IPS-NIHi7 (cell line): ENCODE measurements around the gene FARSB.

Experiments
- DNase-seq: peaks from one replicate; pipeline ENCODE4 v3.0.0; 2012; ENCODE audit warnings: mixed read lengths; ENCODE audit errors: extremely low spot score

Gene FARSB

DNA sequence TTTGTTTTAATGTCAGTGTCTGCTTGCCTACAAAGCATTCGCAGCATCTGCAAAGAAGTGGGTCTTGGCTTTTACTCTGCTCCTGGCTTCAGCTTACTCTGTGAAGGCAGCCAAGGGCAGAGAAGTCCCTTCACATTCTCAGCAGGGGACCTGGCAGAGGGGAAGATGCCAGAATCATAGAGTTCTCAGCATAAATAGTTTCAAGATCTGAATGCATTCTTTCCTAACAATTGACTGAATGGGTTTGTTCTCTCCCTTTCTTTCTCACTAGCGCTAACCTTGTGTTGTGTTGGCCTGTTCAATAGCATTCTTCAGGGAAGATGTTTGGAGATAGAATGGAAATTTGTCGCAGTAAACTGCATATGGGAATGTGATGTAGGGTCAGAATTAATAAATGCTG lies 106.9 kb downstream of the FARSB start:
- no peak for DNase-seq

DNA sequence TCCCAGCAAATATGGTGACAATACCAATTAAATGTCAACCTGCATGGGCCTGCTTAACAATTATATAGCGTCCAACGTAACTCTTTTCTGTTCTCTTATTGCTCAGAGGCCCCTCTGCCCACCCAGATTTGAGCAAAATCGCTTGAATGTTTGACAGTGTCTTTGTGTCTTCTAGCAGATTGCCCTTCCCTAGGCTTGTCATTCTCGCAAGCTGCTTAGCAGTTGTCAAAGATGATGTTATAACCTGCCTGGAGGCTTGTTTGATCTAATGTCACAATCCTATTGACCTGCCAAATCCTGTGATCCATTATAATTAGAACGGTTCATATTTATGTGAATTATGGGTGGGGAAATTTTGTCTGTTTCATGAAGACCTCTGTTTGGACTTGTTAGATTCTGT lies 108.8 kb downstream of the FARSB start:
- DNase-seq = no peak

DNA sequence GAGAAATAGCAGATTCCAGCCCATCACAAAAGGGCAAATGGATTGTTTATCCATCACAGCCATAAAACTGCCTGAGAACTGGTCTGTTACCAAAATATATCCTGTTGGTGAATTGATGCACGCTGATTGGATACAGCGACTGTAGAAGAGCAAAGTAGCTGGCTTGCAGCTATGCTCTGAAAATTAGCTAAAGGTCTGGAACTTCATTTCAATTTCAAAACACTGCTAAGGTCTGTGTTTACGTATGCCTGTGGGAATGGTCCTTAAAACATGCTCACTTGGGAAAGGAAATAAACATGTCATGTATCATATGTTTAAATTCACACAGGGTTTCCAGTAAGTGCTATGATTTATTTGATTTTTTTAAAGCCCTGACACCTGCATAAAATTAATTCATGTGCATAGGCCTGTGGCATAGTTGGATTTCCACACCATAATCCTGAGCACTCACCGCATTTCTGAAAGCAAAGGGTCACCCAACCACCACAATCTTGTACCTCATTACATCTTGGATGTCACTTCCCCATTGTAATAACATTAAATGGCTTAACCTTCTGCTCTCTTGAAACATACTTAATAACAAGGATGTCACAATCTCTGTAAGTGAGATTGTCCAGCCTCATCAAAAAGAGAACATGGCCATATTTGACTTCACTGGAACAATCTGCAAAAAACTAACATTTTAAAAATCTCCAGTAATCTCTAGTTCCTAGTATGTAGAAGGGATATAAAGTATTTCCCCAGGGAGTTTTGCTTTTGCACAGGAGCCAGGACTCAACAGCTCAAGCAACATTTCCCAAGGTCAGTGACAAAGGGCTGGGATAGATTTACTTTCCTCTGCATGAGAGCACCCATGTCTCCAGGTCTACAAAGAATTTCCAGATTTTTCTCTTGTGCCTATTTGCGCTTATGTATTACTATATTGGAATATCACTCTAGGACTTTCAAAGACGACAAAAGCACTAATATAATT lies 109.8 kb downstream of the FARSB start:
- no peak for DNase-seq

DNA sequence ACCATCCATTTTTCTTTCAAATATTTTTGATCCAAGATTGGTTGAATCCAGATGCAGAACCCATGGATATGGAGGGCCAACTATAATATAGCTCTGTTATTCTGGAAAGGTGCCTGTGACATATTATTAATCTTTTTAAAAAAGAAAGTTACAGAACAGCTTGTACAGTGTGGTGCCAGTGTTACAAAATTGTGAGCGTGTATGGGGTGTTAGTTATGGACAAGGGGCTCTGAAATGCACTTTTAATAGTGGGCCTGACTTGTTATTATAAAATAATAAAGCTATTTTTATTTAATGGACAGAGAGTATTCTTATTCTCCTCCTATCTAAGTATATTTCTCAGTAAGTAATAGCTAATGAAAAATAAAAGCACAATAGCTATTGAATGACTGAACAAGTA lies 111.2 kb downstream of the FARSB start:
- no peak for DNase-seq

DNA sequence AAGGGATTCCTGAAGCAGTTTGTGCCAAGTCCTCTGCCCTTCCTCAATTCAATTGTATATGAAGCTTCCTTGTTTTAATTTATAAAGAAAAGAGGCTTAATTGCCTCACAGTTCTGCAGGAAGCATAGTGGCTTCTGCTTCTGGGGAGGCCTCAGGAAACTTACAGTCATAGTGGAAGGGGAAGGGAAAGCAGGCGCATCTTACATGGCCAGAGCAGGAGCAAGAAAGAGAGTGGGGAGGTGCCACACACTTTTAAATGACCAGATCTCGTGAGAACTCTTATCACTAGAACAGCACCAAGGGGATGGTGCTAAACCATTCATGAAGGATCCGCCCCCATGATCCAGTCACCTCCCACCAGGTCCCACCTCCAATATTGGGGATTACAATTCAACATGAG lies 117.4 kb downstream of the FARSB start:
- DNase-seq = no peak

DNA sequence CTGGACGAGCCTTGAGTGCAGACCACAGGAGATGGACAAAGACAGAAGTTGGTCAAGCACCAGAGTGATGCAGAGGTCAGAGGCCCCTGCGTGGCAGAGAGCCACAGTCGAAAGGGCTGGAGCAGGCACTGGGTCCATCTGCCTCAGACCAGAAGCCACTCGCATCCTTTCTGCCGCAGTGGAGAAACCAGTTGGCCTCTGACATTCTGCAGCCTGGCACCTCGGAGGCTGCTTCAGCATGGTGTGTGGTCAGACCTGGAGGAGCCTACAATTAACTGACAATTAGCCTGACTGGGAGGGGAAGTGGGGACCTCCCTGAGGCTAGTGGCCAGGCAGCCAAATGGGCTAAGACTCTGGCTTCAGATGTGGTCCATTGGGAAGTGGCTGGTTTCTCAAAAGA lies 120.4 kb downstream of the FARSB start:
- no peak for DNase-seq

DNA sequence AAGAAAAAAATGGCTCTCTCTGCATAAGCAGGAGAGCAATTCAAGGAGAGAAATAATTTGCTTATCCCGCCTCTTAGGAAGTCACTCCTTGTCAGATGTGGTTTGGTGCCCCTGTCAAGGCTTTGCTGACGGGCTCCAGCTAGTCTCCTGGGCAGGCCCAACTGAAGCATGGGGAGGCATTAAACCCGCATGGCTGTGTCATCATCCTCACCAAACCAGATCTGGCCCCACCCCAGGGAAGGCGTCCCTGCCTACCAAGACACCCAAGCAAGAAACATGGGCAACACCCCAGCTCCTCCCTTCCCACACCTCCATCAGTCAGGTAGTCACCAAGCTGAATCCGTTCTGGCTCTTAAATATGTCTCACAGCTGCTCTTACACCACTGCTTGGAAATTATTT lies 123.6 kb downstream of the FARSB start:
- no peak for DNase-seq

DNA sequence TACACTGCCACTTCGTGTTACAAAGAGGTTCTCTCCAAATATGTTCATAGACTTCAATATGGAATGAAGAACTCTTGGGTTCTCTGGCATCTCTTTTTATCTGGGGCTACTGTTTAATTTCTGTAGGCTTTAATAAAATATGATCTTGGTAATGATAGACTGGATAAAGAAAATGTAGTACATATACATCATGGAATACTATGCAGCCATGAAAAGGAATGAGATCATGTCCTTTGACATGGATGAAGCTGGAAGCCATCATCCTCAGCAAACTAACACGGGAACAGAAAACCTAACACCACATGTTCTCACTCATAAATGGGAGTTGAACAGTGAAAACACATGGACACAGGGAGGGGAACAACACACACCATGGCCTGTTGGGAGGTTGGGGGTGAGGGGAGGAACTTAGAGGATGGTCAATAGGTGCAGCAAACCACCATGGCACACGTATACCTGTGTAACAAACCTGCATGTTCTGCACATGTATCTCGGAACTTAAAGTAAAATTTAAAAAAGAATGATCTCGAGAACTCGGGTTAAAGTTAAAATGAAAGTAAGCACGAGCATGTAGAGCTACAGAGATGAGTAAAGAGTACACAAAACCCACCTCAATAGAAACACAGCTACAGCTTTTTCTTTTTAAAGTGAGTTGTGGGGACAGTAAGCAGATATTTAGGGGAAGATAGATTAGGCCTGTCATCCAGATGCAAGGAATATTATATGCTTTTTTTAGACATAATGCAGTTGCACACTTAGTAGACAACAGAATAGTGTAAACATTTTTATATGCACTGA lies 129.2 kb downstream of the FARSB start:
- no peak for DNase-seq

DNA sequence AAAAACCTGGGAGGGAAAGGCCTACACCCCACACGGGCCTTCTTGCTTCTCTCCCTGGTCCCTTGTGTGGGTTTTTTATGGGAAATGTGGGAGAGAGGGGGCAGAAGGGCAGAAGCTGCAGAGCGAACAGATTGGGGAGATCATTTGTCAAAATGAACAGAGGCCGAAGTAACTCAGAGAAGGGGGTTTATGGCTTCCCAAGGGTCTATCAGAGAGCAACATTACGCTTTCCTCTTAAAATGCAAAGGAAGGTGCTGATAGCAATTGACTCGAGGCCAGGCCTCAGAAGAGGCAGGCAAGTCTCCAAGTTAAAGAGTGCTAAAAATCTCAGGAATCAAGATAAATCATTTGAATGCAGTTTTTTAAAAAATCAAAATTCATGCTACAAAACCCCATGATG lies 130.1 kb downstream of the FARSB start:
- DNase-seq = no peak

DNA sequence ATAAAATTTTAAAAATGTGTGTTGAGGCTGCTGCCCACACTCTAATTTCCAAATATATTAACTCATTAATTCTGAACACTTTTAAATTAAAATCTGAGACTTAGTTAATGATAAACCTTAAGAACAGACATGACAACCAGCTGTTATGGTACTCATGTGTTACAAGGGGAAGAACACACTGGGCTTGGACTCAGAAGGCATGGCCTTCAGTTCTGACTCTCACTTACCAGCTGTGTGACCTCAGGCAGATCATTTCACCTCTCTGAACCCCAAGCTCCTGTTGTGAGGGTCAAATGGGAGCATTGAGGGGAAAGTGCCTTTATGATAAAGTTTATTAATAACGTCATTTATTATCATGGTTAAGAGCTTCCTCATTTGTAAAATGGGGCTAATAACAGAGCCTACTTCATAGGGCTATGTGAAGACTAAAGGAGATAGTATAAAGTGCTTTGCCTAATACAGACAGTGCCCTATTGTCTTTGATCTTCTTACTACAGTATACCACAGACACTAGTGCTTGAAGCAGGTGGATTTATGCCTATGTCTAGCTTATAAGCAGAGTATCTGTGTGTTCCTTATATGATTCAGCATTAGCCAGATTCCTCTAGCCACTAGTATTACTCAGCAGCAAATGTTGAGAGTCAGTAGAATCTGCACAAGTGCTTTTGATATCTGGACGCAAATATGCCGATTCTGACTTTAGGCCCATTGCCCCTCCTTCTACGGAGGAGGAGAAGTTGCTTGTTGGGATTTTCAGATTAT lies 131.9 kb downstream of the FARSB start:
- DNase-seq = no peak

DNA sequence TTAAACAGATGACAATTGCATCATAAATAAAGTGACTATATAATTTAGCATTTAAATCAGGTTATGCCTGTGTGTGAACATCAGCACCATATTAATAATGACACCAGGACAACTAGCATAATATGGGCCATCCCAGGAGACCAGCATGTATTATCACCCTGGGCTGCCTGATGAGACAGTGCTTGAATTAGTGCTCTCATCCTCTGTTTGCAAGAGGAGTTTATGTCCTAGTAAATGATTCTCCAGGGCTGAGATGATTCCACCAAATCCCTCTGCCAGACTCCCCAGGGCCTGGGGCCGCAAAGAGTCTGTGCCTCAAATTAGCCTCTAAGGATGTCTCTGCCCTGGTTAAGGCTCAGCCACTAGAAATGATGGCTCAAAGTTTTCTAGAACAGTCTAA lies 133.8 kb downstream of the FARSB start:
- no peak for DNase-seq

DNA sequence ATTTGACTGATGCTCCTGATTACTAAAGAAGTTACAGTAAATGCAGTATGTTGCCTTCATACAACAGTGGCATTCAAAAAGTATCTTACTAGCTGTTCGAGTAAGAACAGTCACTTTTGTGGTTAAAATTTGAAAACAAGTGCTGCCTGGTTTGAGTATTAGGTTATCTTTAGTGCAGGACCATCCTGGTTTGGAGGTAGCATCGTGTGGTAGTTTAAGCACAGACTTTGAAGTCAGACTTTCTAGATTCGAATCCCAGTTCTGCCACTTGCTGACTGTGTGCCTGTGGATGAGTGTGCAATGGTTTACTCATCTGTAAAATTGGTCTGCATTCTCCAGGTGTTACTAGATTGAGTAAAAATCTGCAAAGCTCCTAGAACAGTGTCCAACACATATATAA lies 134.8 kb downstream of the FARSB start:
- no peak for DNase-seq
